Measurements from ENCODE around the gene SCYL3.
"Not testable (repeated sequence)": the region's sequence is repeated elsewhere in the genome, so short reads cannot be mapped to it uniquely, and the experiment has no call there.

SCYL3 gene

DNA sequence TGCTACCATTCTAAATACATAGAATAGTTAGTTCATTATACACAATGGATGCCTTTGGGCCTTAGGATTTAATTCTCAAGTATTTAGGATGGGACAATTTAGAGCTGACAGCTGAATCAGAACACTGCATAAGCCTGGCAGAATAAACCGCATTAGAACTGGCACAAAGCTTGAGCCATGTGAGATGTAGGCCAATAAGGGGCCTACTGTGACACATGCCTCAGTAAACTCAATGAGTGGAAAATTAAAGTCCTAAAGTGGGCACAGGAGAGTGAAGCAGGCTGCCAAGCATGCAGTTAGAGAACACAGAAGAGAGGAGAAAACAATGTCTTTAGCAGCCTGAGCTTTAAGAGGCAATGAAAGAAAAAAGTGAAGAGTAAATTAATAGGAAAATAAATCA lies 24.3 kb downstream of the SCYL3 start:
- no peak for DNase-seq (ENCODE audit: low spot score)
- H3K27ac ChIP-seq, result no peak overlapping the region
- no peak overlapping the region for H3K4me3 ChIP-seq
- TF ChIP-seq, protein P1, sequence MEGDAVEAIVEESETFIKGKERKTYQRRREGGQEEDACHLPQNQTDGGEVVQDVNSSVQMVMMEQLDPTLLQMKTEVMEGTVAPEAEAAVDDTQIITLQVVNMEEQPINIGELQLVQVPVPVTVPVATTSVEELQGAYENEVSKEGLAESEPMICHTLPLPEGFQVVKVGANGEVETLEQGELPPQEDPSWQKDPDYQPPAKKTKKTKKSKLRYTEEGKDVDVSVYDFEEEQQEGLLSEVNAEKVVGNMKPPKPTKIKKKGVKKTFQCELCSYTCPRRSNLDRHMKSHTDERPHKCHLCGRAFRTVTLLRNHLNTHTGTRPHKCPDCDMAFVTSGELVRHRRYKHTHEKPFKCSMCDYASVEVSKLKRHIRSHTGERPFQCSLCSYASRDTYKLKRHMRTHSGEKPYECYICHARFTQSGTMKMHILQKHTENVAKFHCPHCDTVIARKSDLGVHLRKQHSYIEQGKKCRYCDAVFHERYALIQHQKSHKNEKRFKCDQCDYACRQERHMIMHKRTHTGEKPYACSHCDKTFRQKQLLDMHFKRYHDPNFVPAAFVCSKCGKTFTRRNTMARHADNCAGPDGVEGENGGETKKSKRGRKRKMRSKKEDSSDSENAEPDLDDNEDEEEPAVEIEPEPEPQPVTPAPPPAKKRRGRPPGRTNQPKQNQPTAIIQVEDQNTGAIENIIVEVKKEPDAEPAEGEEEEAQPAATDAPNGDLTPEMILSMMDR (IDR thresholded peaks at IDR 0.05), result no peak

- Histone ChIP-seq H3K4me3 (no peak overlapping the region), H3K27ac (no peak overlapping the region)
- TF ChIP-seq, protein P1 (IDR thresholded peaks at IDR 0.05), result no peak
- DNase-seq (ENCODE audit: low spot score), result no peak
Measured at GRCh38 chr1:169868978-169869377, 24.7 kb downstream of the SCYL3 start.

DNA sequence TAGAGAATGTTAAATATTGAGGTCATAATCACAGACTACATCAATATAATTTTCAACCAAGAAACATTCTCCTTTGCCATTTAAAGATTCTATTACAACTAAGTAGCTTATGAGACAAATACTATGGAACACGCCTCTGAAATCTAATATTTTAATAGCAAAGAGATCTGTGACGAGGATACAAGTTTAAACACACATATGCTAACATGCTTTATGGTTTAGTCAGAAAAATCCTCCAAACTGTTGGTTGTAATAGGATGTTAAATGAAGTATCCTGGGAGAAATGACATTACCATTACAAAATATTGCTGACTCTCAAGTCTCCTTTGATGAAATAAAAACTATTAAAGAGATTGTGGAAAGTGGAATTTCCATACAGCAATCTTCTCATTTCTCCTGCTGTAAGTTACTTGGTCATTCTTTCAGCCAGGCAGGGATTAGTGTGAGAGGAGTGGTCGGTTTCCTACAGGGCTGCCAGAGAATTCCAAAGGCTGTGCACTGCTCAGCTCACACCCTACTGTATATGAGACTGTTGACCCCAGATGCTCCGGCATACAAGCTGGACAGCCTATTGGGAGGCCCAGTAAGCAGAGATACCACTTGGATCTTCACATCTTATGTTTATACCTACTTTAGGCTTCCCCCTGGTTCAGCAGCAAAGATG lies 26.6 kb downstream of the SCYL3 start:
- TF ChIP-seq, protein P1 (IDR thresholded peaks at IDR 0.05), result no peak
- no peak for DNase-seq (ENCODE audit: low spot score)
- no peak overlapping the region for H3K27ac ChIP-seq
- no peak overlapping the region for H3K4me3 ChIP-seq

- Histone ChIP-seq H3K4me3 (no peak overlapping the region), H3K27ac (no peak overlapping the region)
- TF ChIP-seq, protein P1 (IDR thresholded peaks at IDR 0.05), result no peak
- no peak for DNase-seq (ENCODE audit: low spot score)
Measured at GRCh38 chr1:169866577-169866976, 27.1 kb downstream of the SCYL3 start.

DNA sequence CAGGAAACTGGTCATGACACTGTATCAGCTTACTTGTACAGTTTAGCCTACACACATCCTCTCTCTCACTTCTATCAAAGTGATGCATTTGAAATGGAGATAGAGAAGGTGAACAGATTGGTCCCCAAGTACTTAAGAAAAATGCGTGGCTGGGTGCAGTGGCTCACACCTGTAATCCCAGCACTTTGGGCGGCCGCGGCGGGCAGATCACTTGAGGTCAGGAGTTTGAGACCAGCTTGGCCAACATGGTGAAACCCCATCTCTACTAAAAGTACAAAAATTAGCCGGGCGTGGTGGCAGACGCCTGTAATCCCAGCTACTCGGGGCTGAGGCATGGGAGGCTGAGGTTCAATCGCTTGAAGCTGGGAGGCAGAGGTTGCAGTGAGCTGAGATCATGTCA lies 29.2 kb downstream of the SCYL3 start:
- DNase-seq (ENCODE audit: low spot score); H3K4me3 ChIP-seq; H3K27ac ChIP-seq: not testable (repeated sequence)

DNA sequence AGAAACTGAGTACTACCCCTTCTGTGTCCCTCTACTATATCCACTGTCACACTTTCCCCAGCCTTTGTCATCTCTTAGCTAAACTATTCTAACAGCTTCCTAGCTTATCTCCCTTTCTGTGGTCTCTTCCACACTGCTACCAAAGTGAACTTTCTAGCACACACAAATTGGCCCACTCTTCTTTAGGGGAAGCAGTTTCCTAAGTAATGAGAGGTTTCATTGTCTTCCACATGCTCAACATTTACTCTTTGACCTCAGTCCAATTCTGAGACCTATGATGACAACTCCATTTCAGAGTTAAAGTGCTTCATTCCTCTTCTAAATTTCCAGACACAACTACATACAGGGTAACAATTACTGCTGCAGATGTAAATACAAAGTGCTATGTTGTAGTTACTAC lies 32.9 kb downstream of the SCYL3 start:
- no peak overlapping the region for H3K27ac ChIP-seq
- no peak for DNase-seq (ENCODE audit: low spot score)
- TF ChIP-seq, protein P1 (IDR thresholded peaks at IDR 0.05), result no peak
- H3K4me3 ChIP-seq, result no peak overlapping the region

GRCh38 chr1:169860187-169860586 lies 33.5 kb downstream of the SCYL3 start:
- Histone ChIP-seq H3K4me3 (no peak overlapping the region), H3K27ac (no peak overlapping the region)
- no peak for DNase-seq (ENCODE audit: low spot score)
- TF ChIP-seq, protein P1 (IDR thresholded peaks at IDR 0.05), result no peak
